GM21381 (cell line): ENCODE measurements around the gene RTP2.
"Not testable (repeated sequence)": the region's sequence is repeated elsewhere in the genome, so short reads cannot be mapped to it uniquely, and the experiment has no call there.

Source experiments
- ATAC-seq: cut with Tn5 transposase; IDR thresholded peaks from one replicate; pipeline ENCODE4 v1.9.1; 2021; ENCODE audit warnings: mild to moderate bottlenecking, moderate library complexity; ENCODE audit not compliant: unreplicated experiment

The RTP2 gene

GRCh38 chr3:187714404-187714979 lies 12.1 kb upstream of the RTP2 start:
- peak; percentile 90 for ATAC-seq

- ATAC-seq, result no peak
Observed at GRCh38 chr3:187713504-187713903, 11.1 kb upstream of the RTP2 start.

- ATAC-seq, result no peak
Observed at GRCh38 chr3:187709155-187709554, 6.8 kb upstream of the RTP2 start.

- no peak for ATAC-seq
Observed at GRCh38 chr3:187708696-187709095, 6.3 kb upstream of the RTP2 start.

GRCh38 chr3:187706971-187707370 lies 4.6 kb upstream of the RTP2 start:
- ATAC-seq, result no peak

- no peak for ATAC-seq
Observed at GRCh38 chr3:187705164-187705563, 2.8 kb upstream of the RTP2 start.

GRCh38 chr3:187700249-187700648 lies 2.1 kb downstream of the RTP2 start:
- no peak for ATAC-seq

GRCh38 chr3:187698499-187699399 lies 3.6 kb downstream of the RTP2 start:
- no peak for ATAC-seq

- no peak for ATAC-seq
Observed at GRCh38 chr3:187696021-187696420, 6.3 kb downstream of the RTP2 start.

GRCh38 chr3:187695449-187695848 lies 6.9 kb downstream of the RTP2 start:
- no peak for ATAC-seq

- ATAC-seq, result no peak
Observed at GRCh38 chr3:187694801-187695200, 7.6 kb downstream of the RTP2 start.

GRCh38 chr3:187693431-187693830 lies 8.9 kb downstream of the RTP2 start:
- ATAC-seq, result no peak

- no peak for ATAC-seq
Observed at GRCh38 chr3:187689984-187690383, 12.4 kb downstream of the RTP2 start.

GRCh38 chr3:187686621-187687273 lies 15.6 kb downstream of the RTP2 start:
- ATAC-seq, result no peak

- no peak for ATAC-seq
Observed at GRCh38 chr3:187685948-187686347, 16.4 kb downstream of the RTP2 start.

GRCh38 chr3:187684880-187685279 lies 17.5 kb downstream of the RTP2 start:
- ATAC-seq, result no peak

- no peak for ATAC-seq
Observed at GRCh38 chr3:187684444-187684843, 17.9 kb downstream of the RTP2 start.

- ATAC-seq, result not testable (repeated sequence)
Observed at GRCh38 chr3:187681756-187682155, 20.6 kb downstream of the RTP2 start.

- no peak for ATAC-seq
Observed at GRCh38 chr3:187679638-187680396, 22.5 kb downstream of the RTP2 start.

- no peak for ATAC-seq
Observed at GRCh38 chr3:187678726-187679268, 23.6 kb downstream of the RTP2 start.

- ATAC-seq, result no peak
Observed at GRCh38 chr3:187677604-187678003, 24.8 kb downstream of the RTP2 start.
